ENCODE measurements around the gene ZDHHC23.

ZDHHC23 gene

DNA sequence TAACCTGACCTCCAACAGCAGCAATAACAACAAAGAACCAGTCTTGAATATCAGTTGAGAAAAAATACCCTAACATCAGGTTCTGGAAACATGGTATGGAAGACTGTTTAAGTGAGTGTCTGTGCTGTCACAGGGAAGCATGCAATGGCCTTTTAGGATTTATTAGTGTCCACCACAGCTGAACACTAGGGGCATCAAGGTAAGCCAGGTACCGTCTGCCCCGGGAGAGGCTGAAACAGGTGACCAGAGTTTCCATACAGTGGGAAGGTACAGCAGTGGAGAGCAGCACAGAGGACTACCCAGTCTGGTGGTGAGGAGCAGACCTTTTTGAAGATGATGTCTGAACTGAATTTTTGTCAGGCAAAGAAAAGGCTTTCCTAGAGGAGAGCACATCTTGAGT is 18.4 kb downstream of the ZDHHC23 start:
- TF ChIP-seq, protein P1, sequence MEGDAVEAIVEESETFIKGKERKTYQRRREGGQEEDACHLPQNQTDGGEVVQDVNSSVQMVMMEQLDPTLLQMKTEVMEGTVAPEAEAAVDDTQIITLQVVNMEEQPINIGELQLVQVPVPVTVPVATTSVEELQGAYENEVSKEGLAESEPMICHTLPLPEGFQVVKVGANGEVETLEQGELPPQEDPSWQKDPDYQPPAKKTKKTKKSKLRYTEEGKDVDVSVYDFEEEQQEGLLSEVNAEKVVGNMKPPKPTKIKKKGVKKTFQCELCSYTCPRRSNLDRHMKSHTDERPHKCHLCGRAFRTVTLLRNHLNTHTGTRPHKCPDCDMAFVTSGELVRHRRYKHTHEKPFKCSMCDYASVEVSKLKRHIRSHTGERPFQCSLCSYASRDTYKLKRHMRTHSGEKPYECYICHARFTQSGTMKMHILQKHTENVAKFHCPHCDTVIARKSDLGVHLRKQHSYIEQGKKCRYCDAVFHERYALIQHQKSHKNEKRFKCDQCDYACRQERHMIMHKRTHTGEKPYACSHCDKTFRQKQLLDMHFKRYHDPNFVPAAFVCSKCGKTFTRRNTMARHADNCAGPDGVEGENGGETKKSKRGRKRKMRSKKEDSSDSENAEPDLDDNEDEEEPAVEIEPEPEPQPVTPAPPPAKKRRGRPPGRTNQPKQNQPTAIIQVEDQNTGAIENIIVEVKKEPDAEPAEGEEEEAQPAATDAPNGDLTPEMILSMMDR (IDR thresholded peaks at IDR 0.05) = no peak

DNA sequence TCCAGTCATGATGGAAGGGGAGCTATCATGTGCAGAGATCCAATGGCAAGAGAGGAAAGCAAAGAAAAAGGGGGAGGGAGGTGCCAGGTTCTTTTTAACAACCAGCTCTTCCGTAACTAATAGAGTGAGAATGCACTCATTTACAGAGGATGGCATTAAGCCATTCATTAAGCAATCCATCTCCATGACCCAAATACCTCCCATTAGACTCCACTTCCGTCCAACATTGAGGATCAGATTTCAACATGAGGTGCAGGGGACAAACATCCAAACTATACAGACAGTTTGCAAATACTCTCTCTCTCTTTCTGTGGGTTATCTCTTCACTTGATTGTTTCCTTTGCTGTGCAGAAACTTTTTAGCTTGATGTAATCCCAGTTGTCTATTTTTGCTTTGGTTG is 21.2 kb downstream of the ZDHHC23 start:
- TF ChIP-seq, protein P1 (IDR thresholded peaks at IDR 0.05) = no peak

DNA sequence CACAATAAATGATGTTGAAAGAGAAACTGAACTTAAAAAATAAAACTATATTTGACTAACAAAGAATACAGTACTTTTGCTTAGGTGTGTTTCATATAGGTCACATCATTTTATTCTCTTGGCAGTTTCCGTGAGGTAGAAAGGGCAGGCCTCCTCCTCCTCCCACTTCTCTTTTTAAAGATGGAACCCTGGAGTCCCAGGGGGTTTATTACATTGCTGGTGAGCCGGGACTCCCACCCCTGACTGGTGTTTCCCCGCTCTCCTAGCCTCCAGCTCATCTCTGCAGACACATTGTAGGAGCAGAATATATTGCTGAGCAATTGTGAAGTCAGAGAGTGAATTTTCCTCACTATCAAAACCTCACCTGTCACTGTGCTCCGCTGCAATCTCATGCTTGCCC is 30.0 kb downstream of the ZDHHC23 start:
- TF ChIP-seq, protein P1 (IDR thresholded peaks at IDR 0.05) = no peak

DNA sequence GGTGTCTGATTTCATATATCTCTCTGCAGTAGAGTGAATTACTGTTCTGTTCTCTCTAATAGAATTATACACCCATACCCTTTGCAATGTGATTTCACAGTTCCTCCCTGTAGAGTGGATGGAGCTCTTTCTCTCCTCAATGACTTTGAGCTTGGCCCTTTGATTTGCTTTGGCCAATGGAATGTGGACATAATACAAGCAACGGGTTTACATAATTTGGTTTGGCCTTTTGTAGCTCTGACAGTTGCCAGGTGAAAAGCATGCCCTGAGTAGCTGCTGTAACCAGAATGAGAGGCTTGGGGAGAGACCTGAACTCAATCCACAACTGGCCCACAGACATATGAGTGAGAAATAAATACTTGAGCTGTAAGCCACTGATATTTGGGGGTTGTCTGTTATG is 32.1 kb downstream of the ZDHHC23 start:
- TF ChIP-seq, protein P1 (IDR thresholded peaks at IDR 0.05) = no peak

DNA sequence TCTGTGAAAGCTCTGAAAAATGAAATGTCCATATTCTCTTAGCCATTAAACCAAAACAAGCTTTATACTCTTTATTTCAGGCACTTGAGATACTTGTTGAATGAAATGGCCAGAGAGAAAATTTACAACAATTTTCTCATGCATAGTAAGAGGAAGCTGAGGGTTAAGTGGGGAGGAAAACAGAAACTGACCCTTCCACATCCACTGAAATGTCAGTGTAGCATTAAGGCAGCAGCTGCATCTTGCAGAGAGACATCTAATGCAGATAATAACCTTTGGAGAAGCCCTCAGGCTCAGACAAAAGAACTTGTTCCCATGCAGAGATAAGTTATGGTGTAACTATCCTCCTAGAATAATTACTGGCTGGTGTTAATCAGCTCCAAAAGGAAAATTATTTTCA is 34.0 kb downstream of the ZDHHC23 start:
- TF ChIP-seq, protein P1 (IDR thresholded peaks at IDR 0.05) = no peak

DNA sequence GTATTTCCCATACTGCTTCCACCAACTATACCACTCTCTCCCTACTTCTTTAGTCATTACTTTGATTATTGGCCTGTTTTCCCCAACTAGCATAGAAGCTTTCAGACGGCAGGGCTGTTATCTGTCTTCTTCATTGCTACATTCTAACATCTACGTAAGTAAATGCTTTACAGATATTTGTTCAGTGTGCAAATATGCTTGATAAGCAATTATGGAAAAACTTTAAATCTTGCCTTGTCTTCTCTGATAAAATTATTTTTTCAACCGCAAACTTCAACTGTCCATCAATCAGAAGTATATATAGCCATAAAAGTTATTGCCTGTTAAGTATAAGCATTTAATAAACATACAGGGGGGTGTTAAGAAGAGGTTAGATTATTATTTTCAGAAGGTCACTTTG is 35.7 kb downstream of the ZDHHC23 start:
- TF ChIP-seq, protein P1 (IDR thresholded peaks at IDR 0.05) = no peak

DNA sequence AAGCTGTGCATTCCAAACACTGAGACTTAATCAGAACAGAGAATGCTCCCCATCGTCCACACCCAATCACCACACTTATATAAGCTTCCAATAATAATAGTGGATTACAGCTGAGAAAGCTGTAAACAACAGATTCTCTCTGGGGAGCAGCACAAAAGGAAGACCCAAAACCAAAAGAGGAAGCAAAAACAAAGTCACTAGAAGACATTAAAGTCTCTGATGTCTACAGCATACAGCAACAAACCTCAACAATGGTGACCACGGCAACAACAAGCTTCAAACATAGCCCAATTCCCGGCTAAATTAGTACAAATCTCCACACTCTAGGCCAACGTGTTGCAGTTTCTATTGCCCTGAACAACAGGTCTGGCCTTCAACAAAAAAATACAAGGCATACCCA is 37.7 kb downstream of the ZDHHC23 start:
- TF ChIP-seq, protein P1 (IDR thresholded peaks at IDR 0.05) = no peak

DNA sequence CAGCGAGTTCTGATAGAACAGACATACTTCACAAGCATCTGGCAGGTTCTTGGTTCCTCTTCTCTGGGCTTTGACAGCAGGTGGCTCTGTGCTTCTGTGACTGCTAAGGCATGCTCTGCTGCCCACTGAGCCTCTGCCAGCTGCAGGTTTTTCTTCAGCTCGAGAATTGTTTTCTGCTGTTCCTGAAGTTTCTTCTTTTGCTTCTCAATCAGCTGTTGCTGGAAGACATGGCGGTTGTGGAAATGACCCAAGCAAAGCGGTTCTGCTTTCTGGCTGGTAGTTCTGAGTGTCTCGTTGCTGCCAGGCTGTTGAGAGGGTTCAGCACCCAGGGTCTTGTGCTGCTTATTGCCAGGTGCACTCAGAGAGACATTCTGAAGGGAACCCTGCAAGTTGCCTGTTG is 57.7 kb downstream of the ZDHHC23 start:
- TF ChIP-seq, protein P1 (IDR thresholded peaks at IDR 0.05) = no peak
